GM19455 (cell line): Measurements from ENCODE around the gene STAC2.

Experiments
- ATAC-seq: cut with Tn5 transposase; IDR thresholded peaks from one replicate; pipeline ENCODE4 v1.9.1; 2021; ENCODE audit not compliant: unreplicated experiment

STAC2 gene

DNA sequence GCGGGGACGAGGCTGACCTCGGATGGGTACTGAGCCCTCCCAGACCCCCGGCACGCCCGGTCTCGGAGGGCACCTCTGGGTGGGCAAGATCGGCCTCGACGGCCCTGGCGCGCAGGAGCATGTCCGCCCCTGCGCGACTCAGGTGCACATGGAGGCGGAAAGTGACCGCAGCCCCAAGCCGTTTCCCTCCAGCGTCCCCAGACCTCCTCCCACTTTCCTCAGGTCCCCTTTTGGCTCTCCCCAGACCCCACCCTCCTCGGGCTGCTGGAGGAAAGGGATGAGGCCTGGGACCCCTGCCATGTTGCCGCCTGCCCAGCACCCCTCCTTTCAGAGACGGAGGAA is 15.7 kb downstream of the STAC2 start:
- no peak for ATAC-seq

DNA sequence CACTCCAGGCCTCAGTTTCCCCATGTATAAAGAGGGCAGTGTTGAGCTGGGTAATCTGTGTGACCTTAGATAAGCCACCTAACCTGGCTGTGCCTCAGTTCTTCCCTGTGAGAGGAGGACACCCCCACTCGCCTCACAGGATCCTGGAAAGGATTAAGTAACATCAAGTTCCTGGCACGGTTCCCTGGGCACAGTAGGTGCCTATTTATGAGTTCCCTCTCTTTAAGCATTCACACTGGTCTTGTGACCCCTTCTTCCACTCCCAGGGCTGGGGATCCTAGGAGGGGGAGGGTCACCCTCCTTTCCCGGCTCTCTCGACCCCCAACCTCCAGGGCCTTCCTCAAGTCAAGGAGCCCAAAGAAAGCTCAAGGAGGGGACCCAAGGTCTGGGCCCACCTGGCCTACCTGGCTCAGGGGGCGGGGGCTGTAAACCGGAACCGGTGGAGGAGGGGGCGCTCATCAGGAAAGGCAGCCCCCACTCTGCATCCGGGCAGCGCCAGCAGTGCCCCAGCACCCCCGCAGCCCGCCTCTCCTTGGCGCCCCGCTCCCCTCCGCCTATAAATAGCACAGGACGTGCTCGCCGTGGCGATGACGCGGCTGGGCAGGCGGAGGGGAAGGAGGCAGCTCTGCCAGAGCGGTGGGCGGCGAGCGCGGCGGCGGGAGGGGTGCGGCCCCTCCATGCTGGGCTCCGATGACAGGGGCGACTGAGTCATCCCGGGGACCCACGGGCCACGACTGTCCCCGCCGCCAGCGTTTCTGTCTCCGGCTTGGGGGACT is 16.2 kb downstream of the STAC2 start:
- no peak for ATAC-seq

DNA sequence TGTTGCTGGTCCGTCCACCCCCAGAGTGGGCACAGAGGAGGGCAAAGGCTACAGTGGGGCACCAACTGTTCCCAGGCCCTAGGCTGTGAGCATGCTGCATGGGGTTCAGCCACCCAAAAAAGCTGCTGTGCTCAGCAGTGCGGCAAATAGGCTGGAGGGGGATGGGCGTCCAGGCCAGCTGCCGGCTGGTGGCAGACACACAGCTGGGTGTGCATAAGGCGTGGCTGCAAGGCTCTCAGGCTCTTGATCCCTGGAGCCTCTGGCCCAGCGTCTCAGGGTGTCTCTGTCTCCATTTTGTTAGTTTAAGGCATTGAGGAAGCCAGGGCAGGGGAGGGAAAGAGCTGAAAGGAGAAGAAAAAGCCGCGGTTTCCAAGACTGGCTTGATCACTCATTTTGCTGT is 16.9 kb downstream of the STAC2 start:
- ATAC-seq = no peak

DNA sequence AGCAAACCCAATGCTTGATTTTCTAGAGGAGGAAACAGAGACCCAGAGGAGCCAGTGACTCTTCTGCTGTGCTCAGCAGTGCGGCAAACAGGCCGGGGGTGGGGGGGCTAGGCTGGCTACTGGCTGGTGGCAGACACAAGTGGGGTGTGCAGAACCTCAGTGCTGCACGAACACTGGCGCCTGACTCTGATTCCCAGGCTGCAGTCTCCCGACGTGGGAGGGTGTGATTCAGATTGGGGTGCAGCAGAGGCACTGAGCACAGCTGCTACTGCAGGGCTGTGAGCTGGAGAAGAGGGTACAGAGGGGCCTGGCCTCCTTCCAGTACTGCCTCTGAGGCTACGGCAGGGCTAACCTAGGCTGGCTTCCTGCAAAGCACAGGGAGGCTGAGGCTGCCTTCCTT is 17.6 kb downstream of the STAC2 start:
- no peak for ATAC-seq

DNA sequence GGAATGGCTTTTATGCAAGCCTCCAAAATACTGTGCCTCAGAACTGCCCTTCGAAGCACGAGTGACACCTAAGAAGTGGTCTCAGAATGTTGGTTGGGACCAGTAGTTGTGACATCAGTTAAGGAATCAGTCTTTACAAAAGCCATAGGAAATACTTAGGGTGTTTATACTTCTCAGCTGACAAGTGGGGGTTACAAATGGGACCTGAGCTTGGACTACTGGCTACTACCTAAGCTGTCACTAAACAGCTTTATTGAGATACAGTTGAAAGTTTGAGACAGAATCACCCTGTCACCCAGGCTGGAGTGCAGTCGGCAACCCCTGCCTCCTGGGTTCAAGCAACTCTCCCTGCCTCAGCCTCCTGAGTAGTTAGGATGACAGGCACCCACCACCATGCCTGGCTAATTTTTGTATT is 20.6 kb downstream of the STAC2 start:
- no peak for ATAC-seq

DNA sequence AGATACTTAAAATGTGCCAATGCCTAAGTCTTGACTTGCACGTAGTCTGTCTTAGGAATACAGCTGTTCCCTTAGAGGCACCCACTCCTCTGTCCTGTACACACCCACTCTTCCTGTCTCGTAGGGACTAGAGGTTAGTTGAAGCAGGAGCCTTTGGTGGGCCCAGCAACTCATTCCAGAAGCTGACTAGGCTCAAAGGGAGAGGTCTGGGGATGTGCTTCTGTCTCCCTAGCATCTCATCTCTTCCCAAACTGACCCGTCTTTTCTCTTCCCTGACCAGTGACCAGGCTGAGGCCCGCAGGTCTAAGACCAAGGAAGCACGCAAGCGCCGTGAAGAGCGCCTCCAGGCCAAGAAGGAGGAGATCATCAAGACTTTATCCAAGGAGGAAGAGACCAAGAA is 21.5 kb downstream of the STAC2 start:
- ATAC-seq = no peak

DNA sequence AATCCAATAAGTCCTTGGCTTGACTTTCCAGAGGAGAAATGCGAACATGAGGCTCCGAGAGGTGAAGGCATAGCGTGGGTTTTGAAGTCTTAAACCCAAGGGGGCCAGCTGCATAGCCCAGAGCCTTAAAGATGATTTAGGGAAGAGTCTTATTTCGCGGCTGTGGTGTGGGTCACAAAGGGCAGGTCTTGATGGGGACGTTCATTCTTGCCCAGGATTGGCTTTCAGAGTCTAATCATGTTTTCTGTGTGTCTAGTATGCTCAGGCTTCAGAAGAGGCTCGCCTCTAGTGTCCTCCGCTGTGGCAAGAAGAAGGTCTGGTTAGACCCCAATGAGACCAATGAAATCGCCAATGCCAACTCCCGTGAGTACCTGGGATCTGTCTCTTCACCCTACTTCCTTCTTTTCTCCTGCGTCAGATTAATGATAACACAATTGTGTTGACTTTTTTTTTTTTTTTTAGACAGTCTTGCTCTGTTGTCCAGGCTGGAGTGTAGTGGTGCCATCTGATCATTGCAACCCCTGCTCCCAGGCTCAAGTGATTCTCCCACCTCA is 24.7 kb downstream of the STAC2 start:
- ATAC-seq = no peak

DNA sequence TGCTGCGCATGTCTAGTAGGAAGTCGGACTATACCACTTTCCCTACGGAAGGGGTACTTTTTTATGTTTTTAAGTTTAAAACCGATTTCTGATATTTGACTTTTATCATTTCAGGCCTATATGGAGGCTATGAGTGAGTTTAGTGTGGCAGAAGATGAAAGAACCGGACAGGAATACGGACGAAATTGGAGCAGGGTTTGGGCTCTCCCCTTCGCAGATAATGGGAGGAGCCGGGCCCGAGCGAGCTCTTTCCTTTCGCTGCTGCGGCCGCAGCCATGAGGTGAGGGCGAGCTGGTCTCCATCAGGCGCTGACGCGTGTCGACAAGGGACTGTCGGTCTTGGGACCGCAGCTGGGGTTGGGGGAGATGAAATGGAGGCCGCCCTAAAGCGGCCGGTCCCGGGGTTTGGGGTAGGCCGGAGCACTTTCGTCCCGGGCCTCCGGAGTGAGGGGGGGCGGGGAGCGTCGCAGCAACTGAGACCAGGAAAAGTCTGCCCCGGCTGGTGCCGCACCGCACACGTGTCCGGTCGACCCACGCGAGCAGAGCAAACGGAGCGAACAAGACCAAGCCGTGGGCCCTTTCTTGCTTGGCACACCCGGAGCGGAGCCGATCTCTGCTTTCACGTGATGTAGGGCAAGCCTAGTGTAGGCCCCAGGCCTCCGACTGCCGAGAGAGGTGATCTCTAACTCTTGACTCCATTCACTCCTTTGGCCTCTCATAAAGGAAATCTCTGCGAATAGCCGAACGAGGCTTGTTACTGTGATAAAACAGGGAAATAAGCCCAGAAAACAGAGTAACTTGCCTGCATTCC is 25.5 kb downstream of the STAC2 start, which contains the start of gene RPL19:
Gene RPL19, plus strand, starts transcription at position 214 of the 810 bp plus-strand sequence. Its CDS starts 62 bp downstream, at position 276.
- peak; percentile 53 for ATAC-seq

DNA sequence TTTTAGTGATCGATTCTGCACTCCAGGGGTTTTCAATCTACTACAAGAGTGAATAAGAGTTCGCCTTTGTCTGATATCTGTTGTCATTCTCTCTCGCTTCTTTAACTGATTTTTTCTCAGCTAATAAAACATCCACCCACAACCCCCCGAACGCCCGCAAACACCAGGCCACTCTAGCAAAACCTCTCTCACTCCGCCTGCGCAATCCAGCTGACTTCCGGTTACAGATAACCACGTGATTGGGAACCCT is 26.0 kb downstream of the STAC2 start:
- ATAC-seq = peak; percentile 56

DNA sequence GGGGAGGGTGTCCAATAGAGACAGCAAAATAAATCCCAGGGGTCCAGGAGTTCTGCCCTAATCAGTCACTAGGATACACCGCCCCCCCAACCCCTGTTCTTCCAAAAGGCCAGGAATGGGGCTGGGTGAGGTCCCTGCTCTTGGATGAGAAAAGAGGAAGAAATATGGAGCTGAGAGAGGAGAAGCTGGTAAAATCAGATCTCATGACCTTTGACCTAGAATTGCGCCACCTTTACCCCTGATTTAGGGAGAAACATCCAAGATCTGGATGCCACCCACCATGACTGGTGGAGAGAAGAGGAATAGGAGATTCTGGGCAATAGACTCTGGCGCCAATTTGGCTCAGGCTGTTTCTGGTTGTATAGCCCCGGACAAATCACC is 27.6 kb downstream of the STAC2 start:
- no peak for ATAC-seq

DNA sequence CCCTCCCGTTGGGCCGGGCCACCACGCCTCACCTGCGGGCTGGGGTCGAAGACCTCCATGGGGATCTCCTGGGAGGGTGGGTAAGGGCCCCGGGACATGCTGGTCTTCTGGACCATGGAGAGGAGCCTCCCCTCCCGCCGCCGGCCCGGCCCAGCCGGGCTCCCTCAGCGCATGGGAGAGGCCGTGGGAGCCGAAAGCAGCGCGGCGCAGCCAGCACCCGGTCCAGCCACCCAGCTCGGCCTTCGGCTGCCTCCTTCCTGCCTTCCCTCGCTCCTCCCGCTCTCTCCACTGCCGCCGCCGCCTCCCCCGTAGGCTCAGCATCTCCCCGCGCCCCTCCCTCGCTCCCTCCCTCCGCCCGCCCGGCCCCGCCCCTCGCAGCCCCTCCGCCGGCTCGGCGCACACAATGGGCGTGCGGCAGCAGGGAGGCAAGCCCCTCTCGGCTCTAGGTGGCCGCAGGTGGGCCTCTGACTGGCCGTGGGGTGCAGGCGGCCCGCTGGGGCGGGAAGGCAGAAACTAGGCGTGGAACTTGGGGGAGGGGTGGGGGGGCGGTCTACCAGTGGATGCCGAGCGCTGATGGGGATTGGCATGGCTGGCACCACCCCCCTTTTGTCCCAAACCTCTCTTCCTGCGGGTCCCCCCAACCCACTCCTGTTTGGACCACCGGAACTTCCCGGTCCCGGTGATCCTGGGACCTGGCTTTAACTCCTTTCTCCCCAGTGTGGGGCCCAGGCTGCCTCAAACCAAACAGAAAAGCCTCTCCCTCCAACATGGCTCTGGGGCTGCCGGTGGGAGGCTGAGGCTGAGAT is 28.2 kb downstream of the STAC2 start, which contains the start of gene CACNB1:
Gene CACNB1, minus strand, starts transcription at position 290 of the 806 bp plus-strand sequence. Its CDS starts 174 bp downstream, at position 116.
- no peak for ATAC-seq

DNA sequence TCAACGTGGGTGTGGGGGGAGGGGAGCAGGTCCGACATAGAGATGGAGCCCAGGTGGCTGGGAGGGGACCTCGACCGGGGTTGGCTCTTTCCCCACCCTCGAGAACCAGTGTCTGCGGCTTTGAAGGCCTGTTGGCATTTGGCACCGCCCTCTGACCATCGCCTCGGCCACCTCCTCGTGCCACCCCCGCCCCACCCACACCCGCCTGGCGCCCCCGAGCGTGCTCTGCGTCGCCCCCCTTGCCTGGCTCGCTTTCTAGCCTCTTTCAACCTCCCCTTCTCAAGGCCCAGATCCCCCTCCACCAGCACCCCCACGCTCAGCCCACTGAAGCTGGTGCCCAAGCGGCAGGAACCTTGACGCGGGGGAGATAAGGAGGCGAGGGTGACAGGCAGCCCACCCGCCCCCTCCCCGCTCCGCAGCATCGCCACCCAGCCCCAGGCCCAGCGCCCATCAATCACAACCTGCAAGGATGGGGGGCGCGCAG is 28.9 kb downstream of the STAC2 start:
- ATAC-seq = no peak

DNA sequence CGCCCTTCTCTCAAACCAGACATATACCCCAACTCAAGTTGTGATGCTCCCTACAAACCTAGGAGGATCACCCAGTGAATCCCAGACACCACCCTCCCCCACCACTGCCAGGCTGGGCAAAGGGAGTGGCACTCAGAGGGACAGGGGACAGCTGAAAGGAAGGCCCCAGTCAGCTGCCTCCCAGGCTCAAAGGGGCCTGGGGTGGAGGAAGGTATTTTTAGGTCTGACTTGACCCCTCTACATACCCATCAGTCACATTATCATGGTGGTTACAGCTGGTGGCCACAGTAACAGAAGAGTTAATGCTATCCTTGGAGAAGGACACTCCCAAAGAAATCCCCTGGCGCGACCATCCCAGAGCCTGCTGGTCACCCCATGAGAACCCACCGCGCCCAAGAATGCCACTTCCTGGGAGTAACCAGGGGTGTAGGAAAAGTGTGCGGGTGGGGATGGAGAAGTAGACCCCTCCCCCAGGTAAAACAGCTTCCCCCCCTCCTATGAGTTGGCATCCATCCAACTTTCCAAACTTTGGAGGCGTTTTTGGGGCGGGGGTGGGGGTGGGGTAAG is 29.4 kb downstream of the STAC2 start:
- no peak for ATAC-seq

DNA sequence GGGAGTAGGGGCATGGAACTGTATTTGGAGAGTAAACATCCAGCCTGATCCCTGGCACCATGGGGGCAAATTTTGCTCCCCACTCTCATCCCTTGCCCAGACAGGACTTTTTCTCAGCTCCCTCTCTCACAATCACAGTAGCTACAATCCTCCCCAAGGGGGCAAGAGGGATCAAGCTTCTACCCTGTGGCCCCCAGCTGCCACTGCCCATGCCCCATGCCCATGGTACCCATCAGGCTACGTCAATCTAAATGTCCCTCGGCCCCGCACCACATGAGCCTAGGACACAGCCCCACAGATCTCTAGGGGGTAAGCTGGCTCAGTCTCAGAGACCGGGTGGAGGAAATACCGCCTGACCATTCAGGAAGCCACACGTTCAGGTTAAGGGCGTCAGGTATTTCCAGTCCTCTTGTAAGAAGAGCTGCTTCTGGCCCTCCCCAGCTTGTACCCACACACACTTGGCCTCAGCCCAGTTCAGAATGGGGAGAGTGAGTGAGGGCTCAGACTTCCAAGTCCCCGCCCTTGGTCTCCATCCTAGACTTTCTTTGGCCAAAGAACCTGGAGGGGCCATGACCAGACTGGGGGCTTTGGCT is 30.1 kb downstream of the STAC2 start:
- no peak for ATAC-seq

DNA sequence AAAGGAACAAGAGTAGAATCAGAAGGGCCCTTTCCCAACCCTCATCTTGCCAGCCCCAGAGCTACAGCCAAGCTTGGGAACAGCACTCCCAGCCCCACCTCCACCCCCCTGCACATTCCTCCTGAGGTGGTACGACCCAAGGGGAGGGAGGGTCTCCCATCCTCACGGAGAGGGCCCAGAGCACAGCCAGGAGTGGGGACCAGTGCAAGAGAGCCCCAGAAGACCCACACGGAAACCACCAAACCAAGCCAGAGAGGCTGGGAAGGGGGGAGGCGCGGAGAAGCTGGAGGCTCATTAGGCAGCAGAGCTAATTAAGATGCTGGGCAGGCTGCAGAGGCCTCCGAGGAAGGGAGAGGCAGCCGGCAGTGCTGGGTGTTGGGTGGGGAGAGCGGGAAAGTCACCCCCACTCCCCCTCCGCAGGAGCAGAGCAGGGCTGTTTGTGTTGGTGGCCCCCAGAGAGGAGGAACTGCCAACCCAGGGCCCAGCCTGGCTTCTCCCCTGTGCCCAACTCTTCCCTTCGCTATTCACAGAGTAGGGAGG is 30.7 kb downstream of the STAC2 start:
- ATAC-seq = no peak

DNA sequence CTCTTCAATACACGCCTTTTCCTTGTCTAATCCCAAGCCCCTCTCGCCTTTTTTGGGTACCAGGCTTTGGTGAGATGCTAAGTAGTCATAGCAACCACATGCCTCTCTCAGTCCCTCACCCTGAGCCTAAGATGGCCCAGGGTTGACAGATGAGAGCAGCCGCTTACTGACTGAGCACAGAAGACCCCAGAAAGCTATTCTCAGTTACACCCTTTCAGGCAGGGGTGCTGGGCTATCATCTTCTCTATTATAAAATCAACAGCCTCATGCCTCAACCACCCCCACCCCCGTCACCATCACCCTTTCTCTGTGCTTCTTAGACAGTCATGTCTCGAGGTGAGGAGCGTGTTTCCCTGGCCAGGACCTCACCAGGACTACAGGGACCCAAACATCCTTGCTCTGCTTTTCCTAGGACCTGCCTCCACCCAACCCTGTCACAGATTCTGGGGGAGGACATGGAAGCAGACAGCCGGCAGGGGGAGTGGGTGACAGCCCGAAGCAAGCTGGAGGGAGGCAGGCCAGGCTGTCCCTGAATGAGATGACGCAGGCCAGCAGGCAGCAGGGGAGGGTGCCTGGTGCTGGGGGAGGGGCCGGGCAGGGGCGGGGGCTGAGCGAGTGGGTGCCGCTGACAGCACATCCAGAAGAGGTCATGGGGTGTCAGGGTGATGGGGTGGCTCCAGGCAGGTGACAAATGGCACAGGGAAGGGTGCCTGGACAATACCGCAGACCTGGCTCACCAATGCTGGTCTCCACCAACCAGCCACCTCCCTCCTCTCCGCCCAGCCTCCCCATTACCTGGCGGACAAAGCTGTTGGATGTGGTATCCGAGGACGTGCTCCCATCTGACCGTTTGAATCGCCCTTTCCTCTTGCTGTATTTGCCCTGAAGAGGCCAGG is 31.4 kb downstream of the STAC2 start:
- ATAC-seq = no peak

DNA sequence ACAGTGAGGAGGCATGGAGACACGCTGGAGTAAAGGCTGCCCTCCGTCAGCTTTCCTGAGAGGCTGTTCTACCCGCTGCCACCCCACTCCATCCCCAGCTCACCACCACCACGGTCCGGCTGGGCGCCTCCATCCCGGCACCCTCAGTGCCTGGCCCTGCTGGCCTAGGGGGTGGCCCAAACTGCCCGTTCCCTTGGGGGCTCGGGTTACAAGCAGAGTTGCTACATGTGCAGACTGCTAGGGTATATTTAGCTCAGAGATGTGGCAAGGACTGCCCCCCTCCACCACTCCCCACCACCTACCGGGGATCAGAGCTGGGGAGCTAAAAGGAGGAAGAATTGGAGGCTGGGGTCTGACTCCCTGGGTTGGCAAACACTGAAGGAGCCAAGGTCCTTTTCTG is 32.4 kb downstream of the STAC2 start:
- ATAC-seq = no peak

DNA sequence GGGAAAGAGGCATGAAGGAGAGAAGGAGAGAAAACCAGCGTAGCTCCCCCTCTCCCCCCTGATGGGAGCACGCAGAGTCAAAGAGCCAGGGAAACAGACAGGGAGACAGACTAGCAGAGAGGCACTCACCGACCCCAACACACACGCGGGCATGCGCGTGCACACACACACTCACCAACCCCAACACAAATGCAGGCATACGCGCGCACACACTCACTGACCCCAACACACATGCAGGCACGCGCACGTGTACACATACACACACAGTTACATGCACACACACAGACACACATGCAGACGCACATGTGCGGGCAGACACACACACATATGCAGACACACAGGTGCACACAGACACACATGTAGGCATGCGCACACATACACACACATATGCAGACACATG is 32.8 kb downstream of the STAC2 start:
- no peak for ATAC-seq

DNA sequence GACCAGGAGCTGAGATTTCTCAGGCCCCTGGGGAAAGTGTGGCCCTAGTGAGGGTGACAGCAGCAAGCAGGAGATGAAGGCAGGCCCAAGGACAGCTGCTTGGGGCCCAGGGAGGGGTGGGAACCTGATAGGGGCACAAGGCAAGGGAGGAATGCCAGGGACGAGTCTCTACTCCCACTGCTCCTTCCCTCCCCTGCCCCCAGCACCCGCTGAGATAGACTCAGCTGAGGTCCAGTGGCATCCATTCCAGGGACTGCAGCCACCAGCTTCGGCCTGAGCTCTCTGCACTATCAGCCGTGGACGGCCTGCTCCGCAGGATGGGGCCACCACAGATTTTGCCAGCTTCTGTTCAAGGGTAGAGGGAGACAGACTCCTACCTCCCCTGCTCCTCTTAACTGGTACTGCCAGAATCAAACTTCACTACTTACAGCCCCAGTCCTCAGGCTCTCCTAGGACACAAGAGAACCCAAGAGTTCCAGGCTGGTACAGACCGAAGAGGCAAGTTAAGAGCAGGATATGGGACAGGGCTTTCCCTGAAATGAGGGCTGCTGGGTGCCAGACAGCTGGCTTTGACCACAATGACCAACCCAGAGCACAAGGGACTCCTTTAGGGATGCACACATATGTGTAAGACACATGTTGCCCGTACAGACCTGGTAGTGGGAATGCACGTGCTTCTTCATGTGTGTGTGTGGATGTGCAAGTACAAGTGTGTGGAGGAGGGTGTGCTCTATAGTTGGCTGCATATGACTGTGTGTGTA is 33.8 kb downstream of the STAC2 start:
- no peak for ATAC-seq
